ENCODE results near the gene LRAT. TPM values are rescaled to one million over a fixed set of nuclear protein-coding genes. Genes with fewer than 3 reads are reported as not detected.

Gene LRAT
- total RNA-seq (under 1 TPM; 0.37 to 0.58 TPM), polyA plus RNA-seq (under 1 TPM; 0.13 to 0.63 TPM)
- long read RNA-seq, donor 1 = 0 reads
- long read RNA-seq, donor 2 = 0 reads
- long read RNA-seq, donor 3 = 0 reads
- long read RNA-seq, donor 4 = 0 reads
- long read RNA-seq, donor 5 = 0 reads

- Histone ChIP-seq H3K27ac (ENCODE audit: low read depth in 1 of 2, low read length in 1 of 2) (no peak within 1 kb of the TSS), H3K27me3 (ENCODE audit: control insufficient read depth in 3 of 3, insufficient read depth in 3 of 3, low read length in 2 of 3) (peaks cover 0 to 90% (median 69%) of the 10 kb centered on the region in 3 donors), H3K36me3 (ENCODE audit: control insufficient read depth in 4 of 4, insufficient read depth in 4 of 4, low read length in 4 of 4) (no peaks in the 10 kb centered on the region), H3K4me1 (ENCODE audit: control insufficient read depth in 5 of 5, insufficient read depth in 5 of 5, low read length in 5 of 5) (peaks cover 0 to 34% (median 12%) of the 10 kb centered on the region in 5 donors), H3K9me3 (ENCODE audit: control insufficient read depth in 4 of 4, insufficient read depth in 3 of 4, low read length in 3 of 4) (peaks cover 0 to 9% (median 0%) of the 10 kb centered on the region in 4 donors), H3K9ac (ENCODE audit: insufficient read depth in 1 of 2, low read length in 2 of 2) (no peak within 1 kb of the TSS), H3K4me3 (peak within 1 kb of the TSS; percentile 27)
- ATAC-seq (ENCODE audit: insufficient read depth, low FRiP score) (peak; percentile 92), DNase-seq (peak; percentile 29 to 58 (median 52))
- TF ChIP-seq CTCF (IDR thresholded peaks at IDR 0.05; ENCODE audit: control extremely low read depth, extremely low read depth) = no peak
- WGBS, 2 donors = 2% methylated on average over 47 to 55 of the region's 55 CpGs
Observed at GRCh38 chr4:154743683-154744340, at the start of gene LRAT. LRAT (plus strand) TSS chr4:154744000; CDS start chr4:154744327, 327 bp downstream.

- 78 to 89% methylated on average over 3 of the region's 3 CpGs for WGBS, 2 donors
- no peaks in the 10 kb centered on the region for H3K9me3 ChIP-seq (ENCODE audit: control insufficient read depth in 4 of 4, insufficient read depth in 3 of 4, low read length in 3 of 4)
- no peaks in the 10 kb centered on the region for H3K27me3 ChIP-seq (ENCODE audit: control insufficient read depth in 3 of 3, insufficient read depth in 3 of 3, low read length in 2 of 3)
- ATAC-seq (ENCODE audit: insufficient read depth, low FRiP score) = no peak
- H3K9ac ChIP-seq (ENCODE audit: insufficient read depth in 1 of 2, low read length in 2 of 2) = no peak overlapping the region
- no peak for DNase-seq
- H3K4me3 ChIP-seq = no peak overlapping the region
- H3K27ac ChIP-seq (ENCODE audit: low read depth in 1 of 2, low read length in 1 of 2) = no peak overlapping the region
- no peaks in the 10 kb centered on the region for H3K4me1 ChIP-seq (ENCODE audit: control insufficient read depth in 5 of 5, insufficient read depth in 5 of 5, low read length in 5 of 5)
- no peaks in the 10 kb centered on the region for H3K36me3 ChIP-seq (ENCODE audit: control insufficient read depth in 4 of 4, insufficient read depth in 4 of 4, low read length in 4 of 4)
- no peak for TF ChIP-seq CTCF (IDR thresholded peaks at IDR 0.05; ENCODE audit: control extremely low read depth, extremely low read depth)
Observed at GRCh38 chr4:154707877-154708276, 35.9 kb upstream of the LRAT start.

- no peaks in the 10 kb centered on the region for H3K36me3 ChIP-seq (ENCODE audit: control insufficient read depth in 4 of 4, insufficient read depth in 4 of 4, low read length in 4 of 4)
- no peaks in the 10 kb centered on the region for H3K4me1 ChIP-seq (ENCODE audit: control insufficient read depth in 5 of 5, insufficient read depth in 5 of 5, low read length in 5 of 5)
- WGBS, 2 donors = 45 to 74% methylated on average over 4 of the region's 4 CpGs
- H3K9ac ChIP-seq (ENCODE audit: insufficient read depth in 1 of 2, low read length in 2 of 2) = no peak overlapping the region
- H3K27me3 ChIP-seq (ENCODE audit: control insufficient read depth in 3 of 3, insufficient read depth in 3 of 3, low read length in 2 of 3) = no peaks in the 10 kb centered on the region
- H3K4me3 ChIP-seq = no peak overlapping the region
- H3K27ac ChIP-seq (ENCODE audit: low read depth in 1 of 2, low read length in 1 of 2) = no peak overlapping the region
- DNase-seq (no peak), ATAC-seq (ENCODE audit: insufficient read depth, low FRiP score) (no peak)
- no peak for TF ChIP-seq CTCF (IDR thresholded peaks at IDR 0.05; ENCODE audit: control extremely low read depth, extremely low read depth)
- no peaks in the 10 kb centered on the region for H3K9me3 ChIP-seq (ENCODE audit: control insufficient read depth in 4 of 4, insufficient read depth in 3 of 4, low read length in 3 of 4)
Observed at GRCh38 chr4:154709550-154709949, 34.2 kb upstream of the LRAT start.

All from lung (tissue), 16 donors.